Stimulated activated CD4-positive, alpha-beta T cell treated with anti-CD3 and anti-CD28 coated beads, Interleukin-12 subunit alpha, Interleukin-12 subunit beta, amount 100 ng/mL, for 24 hours (primary cell): Measurements from ENCODE around the gene DHX34.
"Not testable (repeated sequence)": the region's sequence is repeated elsewhere in the genome, so short reads cannot be mapped to it uniquely, and the experiment has no call there.

Experiments used
- DNase-seq, 2 experiments: peaks; one replicate each; pipeline ENCODE4 v3.0.0-alpha.2; 2020; ENCODE audit warnings: low read depth in 2 of 2

Gene DHX34

DNA sequence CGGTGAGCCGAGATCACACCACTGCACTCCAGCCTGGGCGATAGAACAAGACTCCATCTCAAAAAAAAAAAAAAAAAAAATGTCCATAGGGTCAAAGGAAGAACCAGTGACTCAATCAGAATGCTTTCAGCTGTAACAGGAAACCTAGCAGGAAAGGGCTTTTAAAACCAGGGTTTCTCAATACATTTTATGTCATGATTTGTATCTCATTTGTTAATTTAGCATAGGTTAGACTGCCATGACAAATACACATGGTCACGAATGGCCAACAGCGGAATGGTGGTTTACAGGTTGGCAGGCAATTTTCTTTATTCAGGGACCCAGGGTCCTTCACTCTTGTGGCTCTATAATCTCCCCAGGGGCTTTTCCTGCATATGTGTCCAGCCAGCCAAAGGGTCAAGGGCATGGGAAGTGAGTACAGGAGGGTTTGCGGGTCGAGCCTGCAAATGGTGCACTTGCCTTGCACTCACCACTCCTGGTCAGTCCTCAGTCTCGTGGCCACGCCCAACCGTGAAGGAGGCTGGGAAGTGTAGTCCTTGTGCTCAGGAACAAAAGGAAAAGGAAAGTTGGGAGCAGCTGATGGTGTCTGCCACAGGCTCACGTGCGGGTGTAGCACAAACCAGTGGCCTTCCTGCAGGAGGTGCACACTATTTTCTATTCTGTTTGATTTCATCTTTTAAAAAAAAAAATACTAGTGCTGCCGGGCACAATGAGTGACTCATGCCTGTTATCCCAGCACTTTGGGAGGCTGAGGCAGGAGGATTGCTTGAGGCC is 14.8 kb downstream of the DHX34 start:
- DNase-seq = no peak

DNA sequence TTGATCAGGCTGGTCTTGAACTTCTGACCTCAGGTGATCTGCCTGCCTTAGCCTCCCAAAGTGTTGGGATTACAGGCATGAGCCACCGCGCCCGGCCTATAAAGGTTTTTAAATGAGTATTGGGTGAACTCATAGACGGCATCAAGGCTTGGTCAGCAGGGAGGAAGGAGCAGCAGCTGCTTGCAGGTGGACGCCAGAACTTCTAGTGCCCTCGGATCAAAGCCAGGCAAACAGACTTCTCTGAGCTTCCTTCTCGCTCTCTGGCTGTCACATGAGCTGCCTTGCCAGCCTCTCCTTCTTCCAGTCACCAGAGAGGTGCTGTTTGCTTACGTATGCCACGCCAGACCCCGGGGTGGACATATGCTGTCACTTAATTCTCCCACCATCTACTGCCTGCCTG is 16.3 kb downstream of the DHX34 start:
- not testable (repeated sequence) for DNase-seq

DNA sequence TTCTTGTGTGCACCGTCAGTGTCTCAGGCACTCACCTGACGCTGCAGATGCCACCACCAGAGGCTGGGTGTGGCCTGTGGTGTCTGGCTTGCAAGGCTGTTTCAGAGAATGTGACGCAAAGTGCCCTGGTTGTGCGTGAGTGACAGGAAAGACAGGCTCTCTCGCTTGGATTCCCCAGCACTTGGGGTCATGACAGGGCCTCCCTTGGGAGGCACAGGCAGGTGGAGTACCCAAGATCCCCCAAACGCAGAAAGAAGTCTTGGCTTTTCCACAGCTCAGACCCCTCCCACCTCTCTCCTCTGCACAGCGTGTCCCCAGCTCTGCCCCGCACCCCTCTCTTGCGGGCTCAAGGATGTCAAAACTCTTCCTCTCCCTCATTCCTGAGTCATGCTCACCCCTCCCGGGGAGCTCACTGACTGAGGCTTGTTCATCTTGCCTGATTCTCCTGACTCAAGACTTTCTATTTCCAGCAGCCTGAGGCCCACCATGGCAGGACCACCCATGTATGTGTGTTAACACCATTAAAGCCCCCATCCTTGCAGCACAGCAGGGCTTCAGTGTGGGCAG is 21.0 kb downstream of the DHX34 start:
- no peak for DNase-seq

DNA sequence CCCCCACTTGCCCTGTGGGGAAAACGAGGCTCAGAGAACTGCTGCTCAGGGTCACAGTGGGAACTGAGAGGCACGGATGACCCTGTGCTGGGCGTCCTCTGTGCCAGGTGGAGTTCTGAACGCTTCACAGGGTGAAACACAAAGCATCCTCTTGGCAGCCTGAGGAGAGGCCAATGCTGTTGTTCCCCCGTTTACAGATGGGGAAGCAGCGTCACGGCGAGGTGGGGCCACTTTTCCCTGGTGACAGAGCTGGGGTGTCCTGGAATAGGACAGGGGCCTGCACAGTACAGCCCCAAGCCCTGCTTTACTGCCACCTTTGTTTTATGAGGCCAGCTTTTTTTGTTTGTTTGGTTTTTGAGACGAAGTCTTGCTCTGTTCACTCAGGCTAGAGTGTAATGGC is 22.1 kb downstream of the DHX34 start:
- DNase-seq = no peak

DNA sequence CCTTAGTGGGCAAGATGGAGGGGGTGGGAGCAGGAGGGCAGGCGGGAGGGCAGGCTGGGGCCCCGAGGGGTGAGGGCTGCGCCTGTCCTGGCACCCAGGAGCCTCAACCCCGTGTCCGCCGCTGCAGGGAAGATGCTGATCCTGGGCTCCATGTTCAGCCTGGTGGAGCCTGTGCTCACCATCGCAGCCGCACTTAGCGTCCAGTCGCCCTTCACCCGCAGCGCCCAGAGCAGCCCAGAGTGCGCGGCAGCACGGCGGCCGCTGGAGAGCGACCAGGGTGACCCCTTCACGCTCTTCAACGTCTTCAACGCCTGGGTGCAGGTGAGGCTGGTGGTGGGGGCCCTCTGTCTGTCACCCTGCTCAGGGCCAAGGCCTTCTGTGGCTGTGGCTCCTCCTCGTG is 23.5 kb downstream of the DHX34 start:
- no peak for DNase-seq

DNA sequence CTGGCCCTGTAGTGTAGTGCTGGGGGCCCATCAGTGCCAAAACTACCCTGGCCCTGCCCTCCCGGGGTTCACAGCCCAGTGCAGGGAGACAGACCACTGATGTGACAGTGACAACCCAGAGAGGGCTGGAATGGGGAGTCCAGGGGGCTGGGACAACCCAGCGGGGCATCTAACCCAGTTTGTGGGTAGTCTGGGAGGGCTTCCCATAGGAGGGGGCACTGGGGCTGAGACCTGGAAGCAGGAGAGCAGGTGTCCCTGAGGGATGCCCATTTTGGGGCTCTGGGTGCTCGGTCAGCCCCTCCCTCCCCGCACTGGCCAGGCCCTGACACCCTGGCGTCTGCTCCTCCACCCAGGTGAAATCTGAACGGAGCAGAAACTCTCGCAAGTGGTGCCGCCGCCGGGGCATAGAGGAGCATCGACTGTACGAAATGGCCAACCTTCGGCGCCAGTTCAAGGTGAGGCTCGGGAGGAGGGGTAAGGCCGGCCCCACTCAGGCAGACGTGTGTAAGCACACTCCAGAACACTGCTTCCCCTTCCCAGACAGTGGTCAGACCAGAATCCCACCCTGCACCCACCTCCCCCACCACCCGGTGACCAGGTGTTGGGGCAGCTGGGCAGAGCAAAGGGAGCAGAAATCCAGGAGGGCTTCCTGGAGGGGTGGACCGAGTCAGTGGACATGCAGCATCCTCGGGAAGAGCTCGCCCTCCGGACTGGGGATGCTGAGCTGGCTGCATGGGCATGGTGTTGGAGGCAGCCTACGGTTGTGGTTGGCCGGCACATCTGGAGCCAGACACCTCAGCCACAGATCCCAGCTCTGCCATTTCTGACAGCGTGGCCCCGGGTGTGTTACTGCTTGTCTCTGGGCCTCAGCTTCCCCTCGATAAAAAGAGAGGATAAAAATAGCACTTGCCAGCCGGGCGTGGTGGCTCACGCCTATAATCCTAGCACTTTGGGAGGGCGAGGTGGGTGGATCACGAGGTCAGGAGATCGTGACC is 24.4 kb downstream of the DHX34 start:
- DNase-seq = no peak

DNA sequence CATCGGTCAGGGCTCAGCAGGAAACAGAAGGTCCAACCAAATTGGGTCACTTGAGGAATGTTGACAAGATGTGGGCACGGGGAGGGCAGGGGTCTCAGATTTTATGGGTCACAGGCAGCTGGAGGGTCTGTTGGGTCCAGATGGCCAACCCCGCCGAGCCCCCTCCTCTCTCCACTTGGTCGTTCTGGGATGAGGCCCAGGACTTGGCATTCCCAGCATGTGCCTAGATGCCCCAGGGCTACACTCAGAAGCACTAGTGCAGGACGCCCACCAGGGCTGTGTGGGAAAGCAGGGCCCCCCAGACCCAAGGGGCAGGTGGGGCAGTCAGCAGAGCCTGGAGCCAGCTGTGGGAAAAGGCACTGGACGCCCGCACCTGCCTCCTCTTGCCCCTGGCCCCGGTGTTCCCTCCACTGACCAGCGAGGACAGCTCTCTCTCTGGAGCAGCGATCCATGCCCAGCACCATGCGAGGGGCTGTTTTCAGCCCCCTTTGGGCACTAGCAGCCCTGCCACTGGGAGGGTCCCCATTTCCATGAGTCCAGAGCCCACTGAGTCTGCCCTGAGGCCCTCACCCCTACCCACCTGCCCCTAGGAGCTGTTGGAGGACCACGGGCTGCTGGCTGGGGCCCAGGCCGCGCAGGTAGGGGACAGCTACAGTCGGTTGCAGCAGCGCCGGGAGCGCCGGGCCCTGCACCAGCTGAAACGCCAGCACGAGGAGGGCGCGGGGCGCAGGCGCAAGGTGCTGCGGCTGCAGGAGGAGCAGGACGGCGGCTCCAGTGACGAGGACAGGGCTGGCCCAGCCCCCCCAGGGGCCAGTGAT is 26.0 kb downstream of the DHX34 start:
- DNase-seq = no peak

DNA sequence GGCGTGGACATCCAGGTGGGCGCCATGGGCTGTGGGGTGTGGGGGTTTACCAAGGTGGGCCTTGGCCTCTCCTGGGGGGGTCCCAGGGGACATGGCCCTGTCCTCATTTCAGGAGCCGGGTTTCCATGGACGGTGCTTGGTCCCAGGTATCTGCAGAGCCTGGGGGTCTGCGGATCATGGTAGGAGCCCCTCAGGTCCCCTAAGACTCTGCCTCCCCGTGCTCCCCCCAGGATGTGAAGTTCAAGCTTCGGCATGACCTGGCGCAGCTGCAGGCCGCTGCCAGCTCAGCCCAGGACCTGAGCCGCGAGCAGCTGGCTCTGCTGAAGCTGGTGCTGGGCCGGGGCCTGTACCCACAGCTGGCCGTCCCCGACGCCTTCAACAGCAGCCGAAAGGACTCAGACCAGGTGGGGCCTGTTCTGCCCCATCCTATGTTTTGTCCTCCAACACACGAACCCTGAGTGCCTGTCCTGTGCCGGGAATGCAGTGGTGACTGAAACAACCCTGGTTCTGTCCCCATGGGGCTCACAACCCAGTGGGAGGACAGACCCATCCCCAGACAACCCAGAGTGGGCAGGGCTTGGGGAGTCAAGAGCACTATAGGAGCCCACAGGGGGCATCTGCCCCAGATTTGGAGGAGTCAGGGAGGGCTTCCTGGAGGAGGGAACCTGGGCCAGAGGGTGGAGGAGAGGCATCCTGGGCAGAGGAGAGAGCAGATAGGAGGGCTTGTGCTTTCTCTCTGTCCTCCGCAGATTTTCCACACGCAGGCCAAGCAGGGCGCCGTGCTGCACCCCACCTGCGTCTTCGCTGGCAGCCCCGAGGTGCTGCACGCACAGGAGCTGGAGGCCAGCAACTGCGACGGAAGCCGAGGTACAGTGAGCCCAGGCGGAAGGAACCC is 26.8 kb downstream of the DHX34 start:
- DNase-seq = no peak

DNA sequence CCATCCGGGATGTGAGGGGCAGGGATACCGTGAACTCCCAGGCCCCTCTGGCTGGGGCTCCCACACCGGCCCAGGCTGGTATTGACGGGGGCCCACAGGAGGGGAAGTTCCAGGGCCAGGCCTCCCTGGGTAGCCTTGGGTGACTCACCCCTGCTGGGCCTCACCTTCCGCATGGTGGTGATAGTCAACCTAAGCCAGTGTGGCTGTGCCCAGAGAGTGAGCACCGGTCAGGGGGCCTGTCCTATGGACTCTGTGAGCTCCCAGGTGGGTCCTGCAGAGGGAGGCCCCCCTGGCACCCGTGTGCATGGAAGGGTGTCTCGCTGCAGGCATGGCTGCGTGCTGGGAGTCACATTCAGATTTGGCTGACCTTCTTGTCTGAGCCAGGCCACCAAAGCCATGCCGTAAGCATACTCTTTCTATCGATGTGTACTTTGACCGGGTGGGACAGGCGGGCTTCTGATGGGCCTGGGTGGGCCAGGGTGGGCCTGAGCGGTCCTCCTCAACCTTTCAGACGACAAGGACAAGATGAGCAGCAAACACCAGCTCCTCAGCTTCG is 27.6 kb downstream of the DHX34 start:
- no peak for DNase-seq

DNA sequence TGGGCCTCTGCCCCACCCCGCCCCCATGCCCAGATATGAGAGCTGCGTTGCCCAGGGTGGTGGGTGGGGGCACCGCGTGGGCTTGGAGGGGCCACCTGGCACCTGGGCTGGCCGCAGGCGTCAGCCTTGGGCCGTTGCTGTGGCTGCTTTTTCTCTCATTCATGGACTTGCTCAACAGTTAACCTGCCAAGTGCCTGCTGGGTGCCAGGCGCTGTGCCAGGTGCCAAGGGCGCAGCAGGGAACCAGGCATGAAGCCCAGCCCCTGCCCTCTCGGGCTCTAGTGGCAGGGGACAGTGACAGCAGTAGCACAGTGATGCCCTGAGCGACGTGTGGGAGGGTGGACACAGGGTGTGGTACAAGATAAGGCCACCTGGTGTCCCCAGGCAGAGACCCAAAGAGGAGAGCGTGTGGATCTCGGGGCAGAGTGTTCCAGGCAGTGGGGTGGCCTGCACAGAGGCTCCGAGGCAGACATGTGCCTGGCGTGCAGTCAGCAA is 28.1 kb downstream of the DHX34 start:
- DNase-seq = no peak

DNA sequence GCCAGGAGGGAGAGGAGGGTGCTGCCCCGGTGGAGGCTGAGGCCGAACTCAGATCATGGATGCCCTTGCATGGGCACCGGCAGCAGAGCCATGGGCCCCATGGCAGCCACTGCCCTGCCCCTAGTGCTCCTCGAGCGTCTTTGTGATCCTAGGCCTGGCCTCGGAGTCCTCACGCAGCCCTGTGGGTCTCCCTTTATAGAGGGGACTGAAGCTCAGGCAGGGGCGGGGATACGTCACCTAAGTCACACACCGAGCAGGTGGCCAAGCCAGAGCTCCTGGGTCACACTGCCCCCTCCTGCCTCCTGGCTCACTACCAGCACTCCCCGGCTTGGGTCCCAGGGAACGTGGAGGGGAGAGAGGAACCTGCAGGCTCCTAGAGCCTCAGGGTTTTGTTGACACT is 28.7 kb downstream of the DHX34 start:
- DNase-seq = no peak

DNA sequence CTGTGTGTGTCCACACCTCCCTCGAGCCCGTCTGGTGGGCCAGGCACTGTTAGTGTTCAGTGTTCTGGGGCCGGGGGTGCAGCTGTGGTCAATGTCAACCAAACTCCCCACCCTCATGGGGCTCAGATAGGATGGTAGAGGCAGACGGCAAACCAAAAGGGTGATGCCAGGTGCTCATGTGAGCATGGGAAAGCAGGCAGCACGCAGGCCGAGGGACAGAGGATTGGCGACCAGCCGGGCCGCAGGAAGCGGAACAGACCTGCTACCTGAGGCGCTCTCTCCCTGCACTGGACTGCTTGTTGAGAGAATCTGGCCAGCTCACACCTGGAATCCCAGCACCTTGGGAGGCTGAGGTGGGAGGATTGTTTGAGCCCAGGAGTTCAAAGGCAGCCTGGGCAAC is 29.1 kb downstream of the DHX34 start:
- no peak for DNase-seq

DNA sequence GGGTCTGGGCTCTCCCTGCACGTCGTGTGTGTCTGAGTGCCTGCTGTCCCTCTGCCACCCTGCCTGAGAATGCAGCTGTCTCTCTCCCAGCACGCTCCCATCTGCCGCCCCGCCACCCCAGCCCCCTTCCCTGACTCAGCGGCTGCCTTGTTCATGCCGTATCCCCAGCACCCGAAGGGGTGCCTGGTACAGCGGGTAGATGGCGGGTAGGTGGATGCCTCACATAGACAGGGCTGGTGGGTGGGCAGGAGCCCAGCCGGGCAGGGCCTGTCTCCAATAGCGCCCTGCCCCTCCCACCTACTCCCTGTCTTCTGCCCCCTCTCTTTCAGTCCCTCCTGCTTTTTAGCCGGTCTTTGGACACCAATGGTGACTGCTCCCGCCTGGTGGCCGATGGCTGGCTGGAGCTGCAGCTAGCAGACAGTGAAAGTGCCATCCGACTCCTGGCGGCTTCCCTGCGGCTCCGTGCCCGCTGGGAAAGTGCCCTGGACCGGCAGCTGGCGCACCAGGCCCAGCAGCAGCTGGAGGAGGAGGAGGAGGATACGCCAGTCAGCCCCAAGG is 30.3 kb downstream of the DHX34 start:
- no peak for DNase-seq

DNA sequence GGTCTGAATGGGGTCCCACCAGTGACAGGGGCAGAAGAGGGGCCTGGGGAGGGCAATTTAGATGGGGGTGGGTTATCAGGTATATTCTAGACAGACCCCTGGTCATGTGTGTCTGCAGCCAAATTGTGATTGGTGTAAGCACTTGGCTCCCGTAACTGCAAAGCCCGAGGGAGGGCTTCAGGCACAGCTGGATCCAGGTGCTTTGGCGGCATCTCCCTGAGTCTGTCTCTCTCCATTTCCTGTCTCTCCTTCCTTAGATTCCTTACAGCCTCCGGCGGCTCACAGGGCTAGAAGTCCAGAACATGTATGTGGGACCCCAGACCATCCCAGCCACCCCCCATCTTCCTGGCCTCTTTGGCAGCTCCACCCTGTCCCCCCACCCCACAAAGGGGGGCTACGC is 31.4 kb downstream of the DHX34 start:
- DNase-seq = no peak

DNA sequence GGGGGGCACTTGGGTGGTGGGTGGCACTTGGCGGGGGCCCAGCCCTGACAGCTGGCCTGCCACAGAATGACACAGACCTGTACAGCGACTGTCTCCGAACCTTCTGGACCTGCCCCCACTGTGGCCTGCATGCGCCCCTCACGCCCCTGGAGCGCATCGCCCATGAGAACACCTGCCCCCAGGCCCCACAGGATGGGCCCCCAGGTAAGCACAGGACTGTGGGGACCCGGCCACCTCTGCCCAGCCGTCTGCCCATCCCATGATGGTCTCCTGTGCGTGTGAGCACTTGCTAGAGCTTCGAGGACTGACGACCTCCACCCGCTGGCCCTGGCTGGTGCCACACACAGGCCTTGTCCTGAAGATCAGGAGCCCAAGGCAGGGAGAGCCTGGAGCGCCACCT is 32.0 kb downstream of the DHX34 start:
- no peak for DNase-seq

DNA sequence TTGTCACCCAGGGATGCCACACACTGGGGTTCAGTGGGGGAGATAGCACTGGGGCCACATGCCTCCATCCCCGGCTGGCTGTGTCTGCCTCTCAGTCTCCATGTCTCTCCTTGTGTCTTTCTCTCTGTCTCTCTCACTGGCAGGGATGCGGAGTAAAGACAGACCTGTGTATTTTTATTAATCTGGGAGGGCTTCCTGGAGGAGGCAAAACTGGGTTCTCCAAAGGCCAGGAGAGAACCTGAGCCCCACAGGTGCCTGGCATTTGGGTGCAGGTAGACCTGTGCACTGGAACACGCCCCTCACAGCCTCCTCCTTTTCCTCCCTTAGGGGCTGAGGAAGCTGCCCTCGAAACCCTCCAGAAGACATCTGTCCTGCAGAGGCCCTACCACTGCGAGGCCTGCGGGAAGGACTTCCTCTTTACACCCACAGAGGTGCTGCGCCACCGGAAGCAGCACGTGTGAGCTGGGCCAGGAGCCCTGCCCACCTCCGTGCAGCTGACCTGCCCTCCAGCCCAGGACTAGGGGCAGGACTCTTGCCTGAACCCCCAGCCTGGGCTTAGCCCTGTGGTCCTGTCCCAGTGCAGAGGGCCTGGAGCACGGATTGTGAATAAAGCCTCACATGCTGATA is 32.7 kb downstream of the DHX34 start:
- DNase-seq = no peak

DNA sequence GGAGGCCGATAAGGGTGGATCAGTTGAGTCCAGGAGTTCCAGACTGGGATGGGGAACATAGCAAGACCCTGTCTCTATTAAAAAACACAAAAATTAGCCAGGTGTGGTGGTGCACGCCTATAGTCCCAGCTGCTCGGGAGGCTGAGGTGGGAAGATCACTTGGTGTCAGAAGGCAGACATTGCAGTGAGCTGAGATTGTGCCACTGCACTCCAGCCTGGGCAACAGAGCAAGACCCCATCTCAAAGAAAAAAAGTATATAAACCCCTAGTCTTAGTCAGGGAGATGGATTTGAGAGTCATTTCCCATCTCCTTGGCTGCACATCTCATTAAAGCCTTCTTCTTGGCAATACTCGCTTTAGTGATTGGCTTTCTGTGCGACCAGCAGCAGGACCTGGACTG is 34.8 kb downstream of the DHX34 start:
- not testable (repeated sequence) for DNase-seq

DNA sequence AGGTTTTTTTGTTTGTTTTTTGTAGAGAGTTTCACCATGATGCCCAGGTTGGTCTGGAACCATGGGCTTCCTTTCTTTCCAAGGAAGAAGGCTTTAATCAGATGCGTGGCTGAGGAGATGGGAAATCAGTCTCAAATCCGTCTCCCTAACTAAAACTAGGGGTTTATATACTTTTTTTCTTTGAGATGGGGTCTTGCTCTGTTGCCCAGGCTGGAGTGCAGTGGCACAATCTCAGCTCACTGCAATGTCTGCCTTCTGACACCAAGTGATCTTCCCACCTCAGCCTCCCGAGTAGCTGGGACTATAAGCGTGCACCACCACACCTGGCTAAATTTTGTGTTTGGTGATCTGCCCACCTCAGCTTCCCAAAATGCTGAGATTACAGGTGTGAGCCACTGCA is 35.4 kb downstream of the DHX34 start:
- not testable (repeated sequence) for DNase-seq

DNA sequence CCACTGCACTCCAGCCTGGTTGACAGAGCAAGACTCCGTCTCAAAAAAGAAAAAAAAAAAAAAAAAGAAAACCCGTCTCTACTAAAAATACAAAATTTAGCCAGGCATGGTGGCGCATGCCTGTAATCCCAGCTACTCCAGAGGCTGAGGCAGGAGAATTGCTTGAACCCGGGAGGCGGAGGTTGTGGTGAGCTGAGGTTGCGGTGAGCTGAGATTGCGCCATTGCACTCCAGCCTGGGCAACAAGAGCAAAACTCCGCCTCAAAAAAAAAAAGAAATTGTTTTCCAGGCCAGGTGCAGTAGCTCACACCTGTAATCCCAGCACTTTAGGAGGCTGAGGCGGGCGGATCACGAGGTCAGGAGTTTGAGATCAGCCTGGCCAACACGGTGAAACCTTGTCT is 37.5 kb downstream of the DHX34 start:
- DNase-seq = not testable (repeated sequence)
